SU-DHL-6 (cell line): Measurements from ENCODE around the gene CIT.

ENCODE experiments used
- H2AFZ ChIP-seq: fragments of 200-600 bp; sonication (generic); 2 replicates; pipeline ENCODE4 v1.6.1; 2014; ENCODE audit warnings: low read depth, mild to moderate bottlenecking, moderate library complexity, mixed read lengths, antibody characterized with exemption, low read length; ENCODE audit not compliant: severe bottlenecking
- H3F3A ChIP-seq: fragments of 200-600 bp; shearing (Covaris generic); 2 replicates; pipeline ENCODE4 v1.6.0; 2016; ENCODE audit warnings: antibody characterized with exemption, mild to moderate bottlenecking; ENCODE audit not compliant: insufficient read depth
- H3K27ac ChIP-seq: fragments of 200-600 bp; sonication (generic); 2 replicates; pipeline ENCODE4 v1.5.1; 2016; ENCODE audit warnings: low read depth, mild to moderate bottlenecking, low read length, moderate library complexity, mixed read lengths
- H3K27me3 ChIP-seq: fragments of 200-600 bp; sonication (generic), shearing (Covaris generic); 2 replicates; pipeline ENCODE4 v1.6.0; 2014; ENCODE audit warnings: mild to moderate bottlenecking, low read length
- H3K36me3 ChIP-seq: fragments of 200-600 bp; sonication (generic); 2 replicates; pipeline ENCODE4 v1.6.1; 2014; ENCODE audit warnings: mild to moderate bottlenecking, low read length, mixed read lengths
- H3K4me2 ChIP-seq: fragments of 300-600, 200-600 bp; shearing (Covaris generic), sonication (generic); 2 replicates; pipeline ENCODE4 v1.6.0; 2014; ENCODE audit warnings: low read length, low read depth, mild to moderate bottlenecking; ENCODE audit not compliant: poor library complexity, severe bottlenecking
- H3K4me3 ChIP-seq: fragments of 200-600 bp; sonication (generic); 2 replicates; pipeline ENCODE4 v1.5.1; 2014; ENCODE audit warnings: antibody characterized with exemption, low read length, mild to moderate bottlenecking, mixed read lengths; ENCODE audit not compliant: insufficient read depth, poor library complexity, severe bottlenecking
- H3K79me2 ChIP-seq: fragments of 200-600 bp; sonication (generic); 2 replicates; pipeline ENCODE4 v1.6.1; 2014; ENCODE audit warnings: mild to moderate bottlenecking, low read length, moderate library complexity; ENCODE audit not compliant: insufficient read depth
- H3K9ac ChIP-seq: fragments of 200-600 bp; sonication (generic); 2 replicates; pipeline ENCODE4 v1.7.0; 2014; ENCODE audit warnings: mild to moderate bottlenecking, low read length
- H3K9me2 ChIP-seq: fragments of 200-600 bp; sonication (generic); replicated peaks from 2 replicates; pipeline ENCODE4 v1.6.1; 2014; ENCODE audit warnings: low read length; ENCODE audit not compliant: insufficient read depth
- H3K9me3 ChIP-seq: fragments of 200-600 bp; sonication (generic); 2 replicates; pipeline ENCODE4 v1.6.1; 2014; ENCODE audit warnings: low read length, mixed read lengths; ENCODE audit not compliant: insufficient read depth
- H4K20me1 ChIP-seq: fragments of 200-600 bp; sonication (generic); 2 replicates; pipeline ENCODE4 v1.6.1; 2014; ENCODE audit warnings: low read depth, mild to moderate bottlenecking, antibody characterized with exemption, low read length, moderate library complexity, mixed read lengths
- CTCF ChIP-seq: fragments of 200-600 bp; sonication (generic); IDR thresholded peaks from one replicate; pipeline ENCODE4 v1.5.1; 2017; ENCODE audit warnings: antibody characterized with exemption, mild to moderate bottlenecking, low read length, moderate library complexity; ENCODE audit not compliant: insufficient read depth, poor library complexity, severe bottlenecking
- EZH2phosphoT487 ChIP-seq: fragments of 200-600 bp; sonication (generic), shearing (Covaris generic); conservative IDR thresholded peaks from 2 replicates; pipeline ENCODE4 v1.6.1; 2018; ENCODE audit warnings: mild to moderate bottlenecking, antibody characterized with exemption, low read length, moderate library complexity, mixed read lengths

The CIT gene

GRCh38 chr12:119827760-119828159, 49.4 kb downstream of the CIT start:
- H3K9me2 ChIP-seq: no peaks in the 10 kb centered on the region
- no peaks in the 10 kb centered on the region for H3K27me3 ChIP-seq
- TF ChIP-seq EZH2phosphoT487 (no peak), CTCF (no peak)
- no peaks in the 10 kb centered on the region for H3K9me3 ChIP-seq
- H3K4me3 ChIP-seq: no peak overlapping the region
- H3K36me3 ChIP-seq: peaks cover 12% of the 10 kb centered on the region; the same call in 1 of the 2 replicates
- H3K27ac ChIP-seq: no peak overlapping the region
- no peak overlapping the region for H3K4me2 ChIP-seq
- H3K9ac ChIP-seq: no peak overlapping the region
- H4K20me1 ChIP-seq: no peaks in the 10 kb centered on the region
- H2AFZ ChIP-seq: no peak overlapping the region
- no peaks in the 10 kb centered on the region for H3F3A ChIP-seq
- H3K79me2 ChIP-seq: no peaks in the 10 kb centered on the region

- Histone ChIP-seq H3K27ac (no peak overlapping the region), H2AFZ (no peak overlapping the region), H3K79me2 (no peaks in the 10 kb centered on the region), H3K4me3 (no peak overlapping the region), H4K20me1 (no peaks in the 10 kb centered on the region), H3K36me3 (peaks cover 4% of the 10 kb centered on the region; the same call in 1 of the 2 replicates), H3F3A (no peaks in the 10 kb centered on the region), H3K27me3 (no peaks in the 10 kb centered on the region), H3K9me2 (no peaks in the 10 kb centered on the region), H3K9me3 (no peaks in the 10 kb centered on the region), H3K4me2 (no peak overlapping the region), H3K9ac (no peak overlapping the region)
- no peak for TF ChIP-seq EZH2phosphoT487
- no peak for TF ChIP-seq CTCF
These were observed 50.3 kb downstream of the CIT start for GRCh38 chr12:119826661-119827445.

GRCh38 chr12:119825262-119825661, 51.9 kb downstream of the CIT start:
- Histone ChIP-seq H3K4me3 (no peak overlapping the region), H3K79me2 (no peaks in the 10 kb centered on the region), H3K27me3 (no peaks in the 10 kb centered on the region), H3K9me2 (no peaks in the 10 kb centered on the region), H3K36me3 (peaks cover 4% of the 10 kb centered on the region; the same call in 1 of the 2 replicates), H4K20me1 (no peaks in the 10 kb centered on the region), H3K27ac (no peak overlapping the region), H3K4me2 (no peak overlapping the region), H3K9me3 (no peaks in the 10 kb centered on the region), H3K9ac (no peak overlapping the region), H2AFZ (no peak overlapping the region), H3F3A (no peaks in the 10 kb centered on the region)
- no peak for TF ChIP-seq EZH2phosphoT487
- no peak for TF ChIP-seq CTCF
